Cardiac fibroblast (primary cell): ENCODE measurements around the gene PHACTR1.

Experiments
- DNase-seq, 2 donors: peaks; one replicate each; pipeline versions ENCODE4 v3.0.0 to v3.0.0-alpha.2; 2010; ENCODE audit warnings: low read depth in 2 of 2
- H3K4me3 ChIP-seq, 2 donors: replicated peaks in 1 of 2; 1 replicate in 1 of 2; 2 replicates in 1 of 2; pipeline ENCODE4 v1.5.1; 2011; ENCODE audit warnings: low read depth in 2 of 2, low read length in 2 of 2, mild to moderate bottlenecking in 2 of 2, moderate library complexity in 1 of 2
- TF ChIP-seq, protein P1 (sequence below): IDR thresholded peaks from one replicate; pipeline ENCODE4 v1.5.1; 2011; ENCODE audit warnings: low read depth, mild to moderate bottlenecking, low read length, inconsistent platforms

PHACTR1 gene

DNA sequence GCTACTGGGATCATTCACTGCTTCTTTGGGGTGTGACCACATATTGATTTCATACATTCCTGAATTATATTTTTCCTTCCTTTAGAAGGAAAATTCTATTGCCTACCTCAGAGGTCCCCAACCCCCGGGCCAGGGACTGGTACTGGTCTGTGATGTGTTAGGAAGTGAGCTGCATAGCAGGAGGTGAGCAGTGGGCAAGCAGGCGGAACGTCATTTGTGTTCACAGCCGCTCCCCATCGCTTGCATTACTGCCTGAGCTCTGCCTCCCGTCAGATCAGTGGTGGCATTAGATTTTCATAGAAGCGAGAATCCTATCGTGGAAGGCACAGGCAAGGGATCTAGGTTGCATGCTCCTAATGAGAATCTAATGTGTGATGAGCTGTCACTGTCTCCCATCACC lies 107.3 kb downstream of the PHACTR1 start:
- TF ChIP-seq, protein P1, sequence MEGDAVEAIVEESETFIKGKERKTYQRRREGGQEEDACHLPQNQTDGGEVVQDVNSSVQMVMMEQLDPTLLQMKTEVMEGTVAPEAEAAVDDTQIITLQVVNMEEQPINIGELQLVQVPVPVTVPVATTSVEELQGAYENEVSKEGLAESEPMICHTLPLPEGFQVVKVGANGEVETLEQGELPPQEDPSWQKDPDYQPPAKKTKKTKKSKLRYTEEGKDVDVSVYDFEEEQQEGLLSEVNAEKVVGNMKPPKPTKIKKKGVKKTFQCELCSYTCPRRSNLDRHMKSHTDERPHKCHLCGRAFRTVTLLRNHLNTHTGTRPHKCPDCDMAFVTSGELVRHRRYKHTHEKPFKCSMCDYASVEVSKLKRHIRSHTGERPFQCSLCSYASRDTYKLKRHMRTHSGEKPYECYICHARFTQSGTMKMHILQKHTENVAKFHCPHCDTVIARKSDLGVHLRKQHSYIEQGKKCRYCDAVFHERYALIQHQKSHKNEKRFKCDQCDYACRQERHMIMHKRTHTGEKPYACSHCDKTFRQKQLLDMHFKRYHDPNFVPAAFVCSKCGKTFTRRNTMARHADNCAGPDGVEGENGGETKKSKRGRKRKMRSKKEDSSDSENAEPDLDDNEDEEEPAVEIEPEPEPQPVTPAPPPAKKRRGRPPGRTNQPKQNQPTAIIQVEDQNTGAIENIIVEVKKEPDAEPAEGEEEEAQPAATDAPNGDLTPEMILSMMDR = no peak
- no peak overlapping the region for H3K4me3 ChIP-seq
- DNase-seq = no peak

DNA sequence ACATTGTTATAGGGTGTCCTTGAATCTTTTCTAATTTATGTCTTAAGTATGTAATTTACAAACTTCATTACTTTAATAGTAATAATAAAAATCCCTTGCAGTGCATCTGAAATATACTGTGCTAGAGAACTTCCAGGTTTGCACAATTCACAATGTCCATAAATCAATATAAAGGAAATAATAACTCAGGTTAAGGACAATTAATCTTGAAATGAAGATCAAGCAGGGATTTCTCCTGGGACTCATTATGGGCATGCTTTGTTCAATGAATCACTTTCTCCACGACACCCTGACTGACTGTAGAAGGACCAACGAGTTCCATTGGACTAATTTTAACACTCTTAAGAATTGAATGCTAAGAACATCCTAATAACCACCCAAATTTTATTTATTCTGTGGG lies 110.0 kb downstream of the PHACTR1 start:
- TF ChIP-seq, protein P1 = no peak
- H3K4me3 ChIP-seq = no peak overlapping the region
- no peak for DNase-seq

DNA sequence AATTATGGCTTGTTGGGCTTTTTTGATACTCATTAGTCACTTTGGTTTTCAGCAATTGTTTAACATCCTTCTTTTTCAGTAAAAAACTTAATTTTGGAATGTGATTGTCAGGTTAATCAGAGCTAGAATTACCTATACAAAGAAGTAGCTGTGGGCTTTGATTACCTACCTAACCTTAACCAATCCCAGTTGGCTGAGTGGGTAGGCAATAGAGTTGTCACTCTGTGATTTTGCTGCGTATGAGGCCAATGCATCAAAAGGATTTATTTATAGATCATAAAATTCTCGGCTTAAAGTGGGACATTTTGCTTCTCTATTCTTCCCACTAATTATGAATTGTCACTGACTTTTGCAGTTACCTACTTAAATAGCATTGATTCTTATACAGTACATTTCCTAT lies 111.4 kb downstream of the PHACTR1 start:
- no peak overlapping the region for H3K4me3 ChIP-seq
- TF ChIP-seq, protein P1 = no peak
- DNase-seq = no peak

DNA sequence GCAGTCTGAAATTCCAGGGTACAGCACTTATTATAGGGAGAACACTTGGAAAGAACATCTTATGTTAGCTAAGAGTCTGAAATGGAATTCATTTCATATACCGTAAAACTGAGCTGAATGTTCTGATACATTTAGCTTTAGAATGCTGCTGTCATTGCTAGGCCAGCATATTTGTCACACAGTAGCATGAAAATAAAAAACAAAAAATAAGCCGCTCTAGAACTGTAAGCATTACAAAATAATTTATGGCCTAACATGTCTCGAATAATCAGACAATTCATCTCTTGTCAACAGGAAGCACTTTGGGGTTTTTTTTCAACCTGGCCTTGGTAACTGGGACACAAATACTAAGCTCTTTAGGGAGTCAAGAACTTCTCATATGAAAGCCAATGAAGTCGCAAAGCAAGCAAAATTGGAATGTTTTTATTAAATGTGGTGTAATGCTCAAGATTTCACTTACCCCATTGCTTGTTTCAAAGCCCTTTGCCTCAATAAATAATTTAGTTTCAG lies 115.7 kb downstream of the PHACTR1 start:
- no peak overlapping the region for H3K4me3 ChIP-seq
- no peak for DNase-seq
- TF ChIP-seq, protein P1 = no peak

DNA sequence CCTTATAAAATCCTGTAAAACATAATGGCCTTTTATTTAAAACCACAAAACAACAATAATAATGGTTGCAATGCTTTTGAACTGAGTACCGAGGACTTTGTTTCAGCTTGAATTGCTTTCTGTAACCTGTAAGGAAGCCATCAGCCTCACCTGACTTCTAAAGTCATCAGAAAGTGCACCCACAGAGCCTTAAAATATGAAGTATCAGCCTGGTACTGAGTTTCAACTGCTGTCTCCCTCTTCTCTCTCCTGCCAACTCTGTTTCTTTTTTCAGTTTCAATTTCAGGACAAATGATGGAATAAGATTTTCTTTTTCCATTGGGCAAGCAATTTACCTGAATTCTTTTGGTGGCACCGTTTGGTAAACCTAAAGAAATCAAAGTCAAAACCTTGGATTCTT lies 119.4 kb downstream of the PHACTR1 start:
- TF ChIP-seq, protein P1 = no peak
- DNase-seq = no peak
- H3K4me3 ChIP-seq = no peak overlapping the region

DNA sequence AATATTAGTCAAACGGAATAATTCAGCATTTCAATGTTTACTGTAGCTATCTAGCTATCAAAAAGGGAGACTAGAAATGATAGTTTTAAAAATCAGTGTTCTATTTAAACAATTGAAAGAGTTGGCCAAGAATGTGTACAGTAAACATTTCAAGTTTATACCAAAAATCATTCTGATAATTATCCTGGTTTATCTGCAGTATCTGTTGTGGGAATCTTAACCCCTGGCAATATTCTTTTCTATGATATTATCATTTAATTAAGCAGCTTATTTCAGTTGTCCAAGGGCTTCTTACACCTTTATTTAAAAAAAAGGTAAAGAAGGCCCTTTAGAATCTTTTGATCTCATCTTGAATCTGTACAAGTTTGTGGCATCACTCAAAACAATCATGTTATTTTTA lies 125.1 kb downstream of the PHACTR1 start:
- H3K4me3 ChIP-seq = no peak overlapping the region
- TF ChIP-seq, protein P1 = no peak
- no peak for DNase-seq

DNA sequence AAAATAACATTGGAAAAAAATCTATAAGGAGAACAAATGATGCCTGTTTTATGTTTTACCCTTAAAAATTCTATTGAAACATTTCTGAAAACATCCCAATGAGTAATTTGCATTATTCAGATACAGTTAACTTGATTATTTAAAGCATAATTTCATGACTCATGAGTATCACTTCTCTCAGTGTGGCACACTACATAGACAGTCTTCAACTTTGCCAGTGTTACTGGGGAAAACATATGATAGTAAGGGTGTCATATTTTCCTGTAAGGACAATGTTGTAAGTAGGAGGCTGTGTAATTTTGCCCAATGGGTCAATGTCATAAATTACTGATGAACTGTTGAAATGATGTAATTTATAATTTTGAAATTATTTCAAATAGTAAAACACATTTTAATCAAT lies 125.5 kb downstream of the PHACTR1 start:
- no peak for DNase-seq
- TF ChIP-seq, protein P1 = no peak
- H3K4me3 ChIP-seq = no peak overlapping the region
